Measurements from ENCODE around the gene SPON1. TPM values are rescaled to one million over a fixed set of nuclear protein-coding genes. Genes with fewer than 3 reads are reported as not detected.

Gene SPON1
- total RNA-seq, 1 experiment from 2014 or later: 0.20 TPM

GRCh38 chr11:14054116-14055107, 91.9 kb downstream of the SPON1 start:
- H3K14ac ChIP-seq (ENCODE audit: insufficient read depth, low read length): no peak overlapping the region
- H3K23me2 ChIP-seq (ENCODE audit: insufficient read length, low read depth, low read length, poor library complexity, severe bottlenecking): no peaks in the 10 kb centered on the region
- no CpG with 5 or more reads among the region's 12 CpGs for WGBS (ENCODE audit: extremely low coverage, insufficient read length, low lambda C conversion rate)
- H3K27me3 Mint-ChIP-seq (ENCODE audit: low read depth): peaks cover 3% of the 10 kb centered on the region; the same call in 1 of the 2 replicates
- no peak overlapping the region for H2AFZ ChIP-seq (ENCODE audit: low read length)
- H2BK20ac ChIP-seq (ENCODE audit: low read depth, low read length, poor library complexity, severe bottlenecking): no peak overlapping the region
- no peak overlapping the region for H3K23ac ChIP-seq (ENCODE audit: insufficient read length, low read depth, low read length)
- H3K79me2 ChIP-seq (ENCODE audit: insufficient read depth, low read length): no peaks in the 10 kb centered on the region
- no peak overlapping the region for H2BK5ac ChIP-seq (ENCODE audit: insufficient read length, low read length)
- no peak overlapping the region for H3K27ac ChIP-seq (ENCODE audit: insufficient read length, low read depth, low read length)
- no peaks in the 10 kb centered on the region for H4K20me1 ChIP-seq (ENCODE audit: control insufficient read depth, insufficient read depth, insufficient read length)
- H4K91ac ChIP-seq (ENCODE audit: insufficient read length, low read depth, low read length): no peak overlapping the region
- no peaks in the 10 kb centered on the region; a peak in 1 of 5 replicates for H3K9me3 Mint-ChIP-seq
- TF ChIP-seq, protein P1, sequence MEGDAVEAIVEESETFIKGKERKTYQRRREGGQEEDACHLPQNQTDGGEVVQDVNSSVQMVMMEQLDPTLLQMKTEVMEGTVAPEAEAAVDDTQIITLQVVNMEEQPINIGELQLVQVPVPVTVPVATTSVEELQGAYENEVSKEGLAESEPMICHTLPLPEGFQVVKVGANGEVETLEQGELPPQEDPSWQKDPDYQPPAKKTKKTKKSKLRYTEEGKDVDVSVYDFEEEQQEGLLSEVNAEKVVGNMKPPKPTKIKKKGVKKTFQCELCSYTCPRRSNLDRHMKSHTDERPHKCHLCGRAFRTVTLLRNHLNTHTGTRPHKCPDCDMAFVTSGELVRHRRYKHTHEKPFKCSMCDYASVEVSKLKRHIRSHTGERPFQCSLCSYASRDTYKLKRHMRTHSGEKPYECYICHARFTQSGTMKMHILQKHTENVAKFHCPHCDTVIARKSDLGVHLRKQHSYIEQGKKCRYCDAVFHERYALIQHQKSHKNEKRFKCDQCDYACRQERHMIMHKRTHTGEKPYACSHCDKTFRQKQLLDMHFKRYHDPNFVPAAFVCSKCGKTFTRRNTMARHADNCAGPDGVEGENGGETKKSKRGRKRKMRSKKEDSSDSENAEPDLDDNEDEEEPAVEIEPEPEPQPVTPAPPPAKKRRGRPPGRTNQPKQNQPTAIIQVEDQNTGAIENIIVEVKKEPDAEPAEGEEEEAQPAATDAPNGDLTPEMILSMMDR (conservative IDR thresholded peaks at IDR 0.05): no peak
- H3K4me3 Mint-ChIP-seq: no peak overlapping the region
- no peak overlapping the region for H4K5ac ChIP-seq (ENCODE audit: insufficient read length, low read depth, low read length)
- no peak overlapping the region for H3T11ph ChIP-seq (ENCODE audit: low read length)
- no peaks in the 10 kb centered on the region for H3K27me3 ChIP-seq (ENCODE audit: insufficient read depth, low read length)
- no peak overlapping the region for H4K8ac ChIP-seq (replicated peaks; ENCODE audit: insufficient read length, low read depth, low read length)
- H3K79me1 ChIP-seq (ENCODE audit: insufficient read depth, low read depth, low read length, poor library complexity, severe bottlenecking): no peaks in the 10 kb centered on the region
- no peak for DNase-seq
- H3K27ac Mint-ChIP-seq: no peak overlapping the region
- no peaks in the 10 kb centered on the region for H3K9me3 ChIP-seq (ENCODE audit: control insufficient read depth, low read depth, low read length)
- H2AK5ac ChIP-seq (ENCODE audit: insufficient read length, low read length): no peak overlapping the region
- no peak overlapping the region for H3K4me2 ChIP-seq (ENCODE audit: insufficient read depth, insufficient read length, low read length)
- peaks cover 5% of the 10 kb centered on the region in 2 experiments; a peak in 3 of 4 replicates for H3K4me1 Mint-ChIP-seq
- H2BK120ac ChIP-seq (ENCODE audit: low read depth, low read length, poor library complexity, severe bottlenecking): no peak overlapping the region
- no peak overlapping the region for H3K4ac ChIP-seq (ENCODE audit: low read depth, low read length)
- H3K4me1 ChIP-seq (ENCODE audit: insufficient read depth, low read length): no peaks in the 10 kb centered on the region
- no peak overlapping the region for H3K9ac ChIP-seq (ENCODE audit: extremely low read depth, insufficient read length, low read length)
- H3K56ac ChIP-seq (ENCODE audit: insufficient read length, low read depth, low read length): no peak overlapping the region
- H2BK15ac ChIP-seq (ENCODE audit: low read depth, low read length): no peak overlapping the region
- H2BK12ac ChIP-seq (ENCODE audit: insufficient read length, low read depth, low read length): no peak overlapping the region
- H3K18ac ChIP-seq (ENCODE audit: insufficient read length, low read depth, low read length): no peak overlapping the region
- no peaks in the 10 kb centered on the region for H3K36me3 Mint-ChIP-seq (ENCODE audit: insufficient read depth in 1 of 3, low read depth in 3 of 3)

Data from H9 (cell line).